Body of pancreas (tissue), 4 donors: ENCODE measurements around the gene SCN8A.

Source experiments
- POLR2A ChIP-seq, 3 donors: fragments of 450-650 bp; IDR thresholded peaks; one replicate each; pipeline ENCODE4 v1.6.1; 2016; ENCODE audit warnings: antibody characterized with exemption in 3 of 3, mild to moderate bottlenecking in 2 of 3
- TF ChIP-seq, protein P1 (sequence below), 7 experiments: fragments of 450-650 bp in 4 of 7; fragments of 200-600 bp in 3 of 7; sonication (generic) in 3 of 7; IDR thresholded peaks; one replicate each; pipeline ENCODE4 v1.5.1; 2016 to 2019; ENCODE audit warnings: antibody characterized with exemption in 7 of 7

DNA sequence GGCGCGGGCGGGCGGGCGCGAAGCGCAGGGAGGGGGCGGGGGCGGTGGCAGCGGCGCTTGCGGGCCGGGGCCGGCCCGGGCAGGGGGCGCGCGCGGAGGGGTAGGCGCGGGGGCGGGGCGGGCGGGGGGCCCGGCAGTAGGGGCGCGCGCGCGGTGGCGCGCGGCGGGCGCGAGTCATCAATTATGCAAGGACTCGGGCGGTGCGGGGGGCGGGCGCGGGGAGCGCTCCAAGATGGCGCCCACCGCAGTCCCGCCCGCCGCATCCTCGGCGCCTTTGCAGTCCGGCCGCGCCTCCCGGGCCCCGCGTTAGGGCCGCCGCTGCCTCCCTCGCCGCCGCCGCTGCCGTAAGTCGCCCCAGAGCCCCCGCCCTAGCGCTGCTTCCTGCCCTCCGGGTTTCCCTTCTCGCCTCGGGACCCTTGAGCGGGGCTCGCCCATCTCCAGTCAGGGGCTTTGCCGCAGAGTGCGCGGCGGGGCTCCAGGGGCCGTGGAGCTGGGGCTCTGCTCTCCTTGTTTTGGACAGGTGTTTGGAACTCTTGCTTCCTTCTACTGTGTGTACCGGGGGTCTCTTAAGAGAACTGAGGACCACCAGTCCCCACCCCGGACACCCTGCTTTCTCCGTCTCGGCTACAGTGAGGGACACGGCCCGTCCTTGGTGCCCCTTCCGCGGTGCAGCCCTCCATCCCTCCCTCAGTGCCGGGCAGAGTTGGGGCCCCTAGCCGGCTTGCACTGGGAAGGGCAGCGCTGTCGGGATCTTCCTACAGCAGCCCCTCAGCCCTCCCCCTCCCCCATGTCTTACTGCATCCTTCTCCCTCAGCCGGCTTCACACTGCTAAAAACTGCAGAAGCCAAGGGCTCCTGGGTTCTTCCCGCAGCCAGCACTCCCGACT lies at the start of gene SCN8A:
- TF ChIP-seq, protein P1, sequence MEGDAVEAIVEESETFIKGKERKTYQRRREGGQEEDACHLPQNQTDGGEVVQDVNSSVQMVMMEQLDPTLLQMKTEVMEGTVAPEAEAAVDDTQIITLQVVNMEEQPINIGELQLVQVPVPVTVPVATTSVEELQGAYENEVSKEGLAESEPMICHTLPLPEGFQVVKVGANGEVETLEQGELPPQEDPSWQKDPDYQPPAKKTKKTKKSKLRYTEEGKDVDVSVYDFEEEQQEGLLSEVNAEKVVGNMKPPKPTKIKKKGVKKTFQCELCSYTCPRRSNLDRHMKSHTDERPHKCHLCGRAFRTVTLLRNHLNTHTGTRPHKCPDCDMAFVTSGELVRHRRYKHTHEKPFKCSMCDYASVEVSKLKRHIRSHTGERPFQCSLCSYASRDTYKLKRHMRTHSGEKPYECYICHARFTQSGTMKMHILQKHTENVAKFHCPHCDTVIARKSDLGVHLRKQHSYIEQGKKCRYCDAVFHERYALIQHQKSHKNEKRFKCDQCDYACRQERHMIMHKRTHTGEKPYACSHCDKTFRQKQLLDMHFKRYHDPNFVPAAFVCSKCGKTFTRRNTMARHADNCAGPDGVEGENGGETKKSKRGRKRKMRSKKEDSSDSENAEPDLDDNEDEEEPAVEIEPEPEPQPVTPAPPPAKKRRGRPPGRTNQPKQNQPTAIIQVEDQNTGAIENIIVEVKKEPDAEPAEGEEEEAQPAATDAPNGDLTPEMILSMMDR (IDR thresholded peaks at IDR 0.05) = no peak
- TF ChIP-seq POLR2A (IDR thresholded peaks at IDR 0.05) = peak in 1 of 3 donors; percentile 9
